ENCODE measurements around the gene TSPAN1. TPM values are rescaled to one million over a fixed set of nuclear protein-coding genes. Genes with fewer than 3 reads are reported as not detected.

Gene TSPAN1
- total RNA-seq, 2 donors from 2014 or later: 0.66 to 5.2 TPM

- Histone ChIP-seq H3K9me3 (no peaks in the 10 kb centered on the region), H3K27me3 (no peaks in the 10 kb centered on the region), H3K4me1 (peaks cover 25% of the 10 kb centered on the region), H3K36me3 (replicated peaks in 1 of 2; ENCODE audit: insufficient read depth in 1 of 2, low read depth in 2 of 2) (no peaks in the 10 kb centered on the region), H3K4me3 (no peak overlapping the region), H3K27ac (no peak overlapping the region)
- intact Hi-C loops (cut with DNase I): no loop called here
- WGBS, 2 donors: 46 to 48% methylated on average over 7 to 12 of the region's 12 CpGs
- ATAC-seq: no peak
- DNase-seq: peak in 3 of 4 donors; percentile 39 to 60 (median 45)
- peak in 2 of 7 experiments; percentile 16 to 33 for TF ChIP-seq CTCF (IDR thresholded peaks at IDR 0.05)
- no peak for TF ChIP-seq POLR2A (IDR thresholded peaks at IDR 0.05)
Observed at GRCh38 chr1:46180082-46180616, 5.3 kb downstream of the TSPAN1 start.

GRCh38 chr1:46181343-46182260 is 6.7 kb downstream of the TSPAN1 start:
- Histone ChIP-seq H3K9me3 (no peaks in the 10 kb centered on the region), H3K27me3 (no peaks in the 10 kb centered on the region), H3K4me1 (peaks cover 25% of the 10 kb centered on the region), H3K36me3 (replicated peaks in 1 of 2; ENCODE audit: insufficient read depth in 1 of 2, low read depth in 2 of 2) (no peaks in the 10 kb centered on the region), H3K4me3 (no peak overlapping the region), H3K27ac (peak overlapping the region in 1 of 4 donors; percentile 21)
- TF ChIP-seq CTCF (IDR thresholded peaks at IDR 0.05): no peak
- no peak for TF ChIP-seq POLR2A (IDR thresholded peaks at IDR 0.05)
- 51 to 53% methylated on average over 10 of the region's 10 CpGs for WGBS, 2 donors
- DNase-seq (no peak), ATAC-seq (no peak)
- intact Hi-C loops (cut with DNase I): no loop called here

GRCh38 chr1:46183079-46183847 is 8.4 kb downstream of the TSPAN1 start:
- H3K27ac ChIP-seq: peak overlapping the region; percentile 84 to 97 (median 94)
- H3K9me3 ChIP-seq: no peaks in the 10 kb centered on the region
- WGBS, 2 donors: 17 to 20% methylated on average over 7 to 8 of the region's 8 CpGs
- peak in 1 of 7 experiments; percentile 20 for TF ChIP-seq CTCF (IDR thresholded peaks at IDR 0.05)
- peak; percentile 29 to 76 (median 62) for TF ChIP-seq POLR2A (IDR thresholded peaks at IDR 0.05)
- no peaks in the 10 kb centered on the region for H3K36me3 ChIP-seq (replicated peaks in 1 of 2; ENCODE audit: insufficient read depth in 1 of 2, low read depth in 2 of 2)
- peak; percentile 90 for ATAC-seq
- DNase-seq: peak; percentile 94 to 98 (median 96)
- intact Hi-C loops (cut with DNase I): no loop called here
- no peak overlapping the region for H3K4me3 ChIP-seq
- H3K27me3 ChIP-seq: no peaks in the 10 kb centered on the region
- peaks cover 25% of the 10 kb centered on the region for H3K4me1 ChIP-seq

- DNase-seq (no peak), ATAC-seq (no peak)
- 73 to 75% methylated on average over 5 to 12 of the region's 12 CpGs for whole genome bisulfite sequencing, 2 donors
- H3K4me1 ChIP-seq: peaks cover 25% of the 10 kb centered on the region
- H3K36me3 ChIP-seq (replicated peaks in 1 of 2; ENCODE audit: insufficient read depth in 1 of 2, low read depth in 2 of 2): no peaks in the 10 kb centered on the region
- H3K27me3 ChIP-seq: no peaks in the 10 kb centered on the region
- H3K9me3 ChIP-seq: no peaks in the 10 kb centered on the region
- H3K27ac ChIP-seq: peak overlapping the region; percentile 84 to 97 (median 94)
- H3K4me3 ChIP-seq: no peak overlapping the region
- TF ChIP-seq CTCF (IDR thresholded peaks at IDR 0.05) (no peak), POLR2A (IDR thresholded peaks at IDR 0.05) (no peak)
- intact Hi-C loops (cut with DNase I): no loop called here
Observed at GRCh38 chr1:46183926-46184557, 9.2 kb downstream of the TSPAN1 start.

All from body of pancreas (tissue), 4 donors.